ENCODE data around the gene SLC25A28.

DNA sequence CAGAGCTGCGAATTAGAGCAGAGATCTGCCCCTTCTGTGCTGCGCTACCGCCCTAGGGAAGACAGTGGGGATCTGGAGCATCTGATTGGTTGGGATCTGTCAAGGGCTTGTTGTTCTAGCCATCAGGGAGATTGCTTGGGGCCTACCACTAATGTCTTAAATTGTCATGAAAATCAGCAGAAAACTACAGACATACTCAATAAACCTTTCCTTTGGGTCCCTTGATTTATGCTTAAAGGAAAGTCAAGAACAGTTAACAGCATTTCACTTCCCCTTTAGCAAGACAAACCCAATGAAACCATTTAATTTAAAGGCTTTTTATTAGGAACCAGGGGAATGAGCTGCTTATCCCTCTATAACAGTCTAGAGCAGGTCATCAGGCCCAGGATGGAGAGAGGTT is 10.0 kb downstream of the SLC25A28 start:
- TF ChIP-seq, protein P1, sequence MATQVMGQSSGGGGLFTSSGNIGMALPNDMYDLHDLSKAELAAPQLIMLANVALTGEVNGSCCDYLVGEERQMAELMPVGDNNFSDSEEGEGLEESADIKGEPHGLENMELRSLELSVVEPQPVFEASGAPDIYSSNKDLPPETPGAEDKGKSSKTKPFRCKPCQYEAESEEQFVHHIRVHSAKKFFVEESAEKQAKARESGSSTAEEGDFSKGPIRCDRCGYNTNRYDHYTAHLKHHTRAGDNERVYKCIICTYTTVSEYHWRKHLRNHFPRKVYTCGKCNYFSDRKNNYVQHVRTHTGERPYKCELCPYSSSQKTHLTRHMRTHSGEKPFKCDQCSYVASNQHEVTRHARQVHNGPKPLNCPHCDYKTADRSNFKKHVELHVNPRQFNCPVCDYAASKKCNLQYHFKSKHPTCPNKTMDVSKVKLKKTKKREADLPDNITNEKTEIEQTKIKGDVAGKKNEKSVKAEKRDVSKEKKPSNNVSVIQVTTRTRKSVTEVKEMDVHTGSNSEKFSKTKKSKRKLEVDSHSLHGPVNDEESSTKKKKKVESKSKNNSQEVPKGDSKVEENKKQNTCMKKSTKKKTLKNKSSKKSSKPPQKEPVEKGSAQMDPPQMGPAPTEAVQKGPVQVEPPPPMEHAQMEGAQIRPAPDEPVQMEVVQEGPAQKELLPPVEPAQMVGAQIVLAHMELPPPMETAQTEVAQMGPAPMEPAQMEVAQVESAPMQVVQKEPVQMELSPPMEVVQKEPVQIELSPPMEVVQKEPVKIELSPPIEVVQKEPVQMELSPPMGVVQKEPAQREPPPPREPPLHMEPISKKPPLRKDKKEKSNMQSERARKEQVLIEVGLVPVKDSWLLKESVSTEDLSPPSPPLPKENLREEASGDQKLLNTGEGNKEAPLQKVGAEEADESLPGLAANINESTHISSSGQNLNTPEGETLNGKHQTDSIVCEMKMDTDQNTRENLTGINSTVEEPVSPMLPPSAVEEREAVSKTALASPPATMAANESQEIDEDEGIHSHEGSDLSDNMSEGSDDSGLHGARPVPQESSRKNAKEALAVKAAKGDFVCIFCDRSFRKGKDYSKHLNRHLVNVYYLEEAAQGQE (IDR thresholded peaks at IDR 0.05; ENCODE audit: borderline replicate concordance): no peak
- TF ChIP-seq, protein P2, sequence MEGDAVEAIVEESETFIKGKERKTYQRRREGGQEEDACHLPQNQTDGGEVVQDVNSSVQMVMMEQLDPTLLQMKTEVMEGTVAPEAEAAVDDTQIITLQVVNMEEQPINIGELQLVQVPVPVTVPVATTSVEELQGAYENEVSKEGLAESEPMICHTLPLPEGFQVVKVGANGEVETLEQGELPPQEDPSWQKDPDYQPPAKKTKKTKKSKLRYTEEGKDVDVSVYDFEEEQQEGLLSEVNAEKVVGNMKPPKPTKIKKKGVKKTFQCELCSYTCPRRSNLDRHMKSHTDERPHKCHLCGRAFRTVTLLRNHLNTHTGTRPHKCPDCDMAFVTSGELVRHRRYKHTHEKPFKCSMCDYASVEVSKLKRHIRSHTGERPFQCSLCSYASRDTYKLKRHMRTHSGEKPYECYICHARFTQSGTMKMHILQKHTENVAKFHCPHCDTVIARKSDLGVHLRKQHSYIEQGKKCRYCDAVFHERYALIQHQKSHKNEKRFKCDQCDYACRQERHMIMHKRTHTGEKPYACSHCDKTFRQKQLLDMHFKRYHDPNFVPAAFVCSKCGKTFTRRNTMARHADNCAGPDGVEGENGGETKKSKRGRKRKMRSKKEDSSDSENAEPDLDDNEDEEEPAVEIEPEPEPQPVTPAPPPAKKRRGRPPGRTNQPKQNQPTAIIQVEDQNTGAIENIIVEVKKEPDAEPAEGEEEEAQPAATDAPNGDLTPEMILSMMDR (IDR thresholded peaks at IDR 0.05; ENCODE audit: poor library complexity, severe bottlenecking): no peak
- TF ChIP-seq EZH2 (IDR thresholded peaks at IDR 0.05; ENCODE audit: borderline replicate concordance, insufficient read depth, low read length, poor library complexity, severe bottlenecking) (no peak), EP300 (conservative IDR thresholded peaks at IDR 0.05; ENCODE audit: poor library complexity, severe bottlenecking) (no peak), MXI1 (conservative IDR thresholded peaks at IDR 0.05; ENCODE audit: poor library complexity, severe bottlenecking) (no peak), RAD21 (conservative IDR thresholded peaks at IDR 0.05) (no peak), SMC3 (conservative IDR thresholded peaks at IDR 0.05; ENCODE audit: poor library complexity) (no peak)

Data from neural cell (in vitro differentiated cells).